ENCODE data around the gene SHLD2.
"Not testable (repeated sequence)": the region's sequence is repeated elsewhere in the genome, so short reads cannot be mapped to it uniquely, and the experiment has no call there.

SHLD2 gene

DNA sequence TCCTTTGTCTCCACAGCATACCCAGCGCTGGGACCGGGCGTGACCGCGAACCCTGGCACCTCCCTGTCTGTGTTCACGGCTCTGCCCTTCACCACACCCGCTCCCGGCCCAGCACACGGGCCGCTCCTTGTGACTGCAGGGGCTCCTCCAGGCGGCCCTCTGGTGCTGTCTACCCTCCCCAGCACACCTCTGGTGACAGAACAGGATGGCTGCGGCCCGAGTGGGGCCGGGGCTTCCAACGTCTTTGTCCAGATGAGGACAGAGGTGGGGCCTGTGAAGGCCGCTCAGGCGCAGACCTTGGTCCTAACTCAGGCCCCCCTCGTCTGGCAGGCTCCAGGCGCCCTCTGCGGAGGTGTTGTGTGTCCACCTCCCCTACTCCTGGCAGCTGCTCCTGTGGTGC is 133.2 kb downstream of the SHLD2 start:
- H3K9me3 ChIP-seq (replicated peaks; ENCODE audit: low read length); H3K4me2 ChIP-seq (ENCODE audit: low read length); H3K9ac ChIP-seq (ENCODE audit: low read depth, low read length); H3K36me3 ChIP-seq (ENCODE audit: insufficient read depth, low read length); H3K27me3 ChIP-seq (ENCODE audit: control insufficient read depth, insufficient read depth, low read length); H3K4me3 ChIP-seq (ENCODE audit: low read length); H3K4me1 ChIP-seq (ENCODE audit: control insufficient read depth, insufficient read depth, low read length): not testable (repeated sequence)

DNA sequence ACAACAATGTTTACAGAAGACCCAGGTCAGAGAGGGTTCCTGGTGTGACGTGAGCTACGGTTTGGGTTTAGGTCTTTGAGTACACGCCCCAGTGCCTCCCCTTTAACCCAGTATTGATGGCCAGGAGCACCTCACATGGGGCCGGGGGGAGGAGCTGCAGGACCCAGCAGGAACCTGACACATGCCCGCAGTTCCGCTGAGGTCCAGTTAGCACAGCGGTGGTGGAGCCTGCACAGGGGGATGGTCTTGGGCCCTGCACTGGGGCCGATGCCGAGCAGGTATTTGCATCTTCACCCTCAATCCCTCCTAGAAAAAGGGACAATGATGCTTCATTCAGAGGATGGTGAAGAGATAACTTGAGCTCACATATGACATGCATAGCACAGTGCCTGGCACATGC is 134.2 kb downstream of the SHLD2 start:
- H3K9ac ChIP-seq (ENCODE audit: low read depth, low read length); H3K4me2 ChIP-seq (ENCODE audit: low read length); H3K27me3 ChIP-seq (ENCODE audit: control insufficient read depth, insufficient read depth, low read length); H3K4me3 ChIP-seq (ENCODE audit: low read length); H3K4me1 ChIP-seq (ENCODE audit: control insufficient read depth, insufficient read depth, low read length); H3K36me3 ChIP-seq (ENCODE audit: insufficient read depth, low read length); H3K9me3 ChIP-seq (replicated peaks; ENCODE audit: low read length): not testable (repeated sequence)

DNA sequence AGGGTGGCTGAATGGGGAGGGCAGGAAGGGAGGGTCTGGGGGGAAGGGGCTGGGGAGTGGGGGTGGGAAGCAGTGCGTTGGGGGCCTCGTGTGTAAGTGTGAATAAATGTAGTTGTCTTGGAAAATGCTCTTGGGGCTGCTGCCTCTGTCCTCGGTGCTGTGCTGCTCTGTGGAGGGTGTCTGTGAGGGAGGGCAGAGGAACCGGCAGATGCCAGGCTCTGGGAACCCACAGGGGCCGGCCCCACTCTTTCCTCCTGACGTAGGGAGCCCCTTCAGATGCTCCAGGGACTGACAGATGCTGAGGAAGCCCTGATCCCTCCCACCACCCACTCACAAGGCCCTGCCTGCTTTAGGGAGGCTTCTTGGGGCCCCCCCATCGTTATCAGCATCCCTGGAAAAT is 139.8 kb downstream of the SHLD2 start:
- not testable (repeated sequence) for H3K4me1 ChIP-seq (ENCODE audit: control insufficient read depth, insufficient read depth, low read length); H3K4me2 ChIP-seq (ENCODE audit: low read length); H3K27me3 ChIP-seq (ENCODE audit: control insufficient read depth, insufficient read depth, low read length); H3K4me3 ChIP-seq (ENCODE audit: low read length); H3K36me3 ChIP-seq (ENCODE audit: insufficient read depth, low read length); H3K9ac ChIP-seq (ENCODE audit: low read depth, low read length); H3K9me3 ChIP-seq (replicated peaks; ENCODE audit: low read length)

DNA sequence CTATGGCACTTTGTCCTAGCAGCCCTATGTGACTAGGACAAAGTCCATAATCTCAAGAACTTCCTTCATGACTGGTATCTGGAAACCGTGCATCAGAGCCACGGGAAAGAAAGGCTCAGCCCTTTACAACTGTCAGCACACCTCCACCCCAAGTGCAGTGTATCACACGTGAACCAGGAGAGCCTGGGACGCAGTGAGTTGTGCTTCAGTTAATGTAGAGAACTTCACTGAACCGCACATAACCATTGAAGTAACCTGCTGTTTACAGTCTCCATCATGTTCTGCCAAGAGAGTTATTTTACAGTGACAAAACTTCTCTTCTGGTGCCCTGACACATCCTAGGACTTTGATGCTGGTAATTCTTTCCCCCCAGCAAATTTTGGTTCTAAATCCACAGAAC is 142.2 kb downstream of the SHLD2 start:
- H3K36me3 ChIP-seq (ENCODE audit: insufficient read depth, low read length); H3K9me3 ChIP-seq (replicated peaks; ENCODE audit: low read length); H3K9ac ChIP-seq (ENCODE audit: low read depth, low read length); H3K4me3 ChIP-seq (ENCODE audit: low read length); H3K4me1 ChIP-seq (ENCODE audit: control insufficient read depth, insufficient read depth, low read length); H3K4me2 ChIP-seq (ENCODE audit: low read length); H3K27me3 ChIP-seq (ENCODE audit: control insufficient read depth, insufficient read depth, low read length): not testable (repeated sequence)

DNA sequence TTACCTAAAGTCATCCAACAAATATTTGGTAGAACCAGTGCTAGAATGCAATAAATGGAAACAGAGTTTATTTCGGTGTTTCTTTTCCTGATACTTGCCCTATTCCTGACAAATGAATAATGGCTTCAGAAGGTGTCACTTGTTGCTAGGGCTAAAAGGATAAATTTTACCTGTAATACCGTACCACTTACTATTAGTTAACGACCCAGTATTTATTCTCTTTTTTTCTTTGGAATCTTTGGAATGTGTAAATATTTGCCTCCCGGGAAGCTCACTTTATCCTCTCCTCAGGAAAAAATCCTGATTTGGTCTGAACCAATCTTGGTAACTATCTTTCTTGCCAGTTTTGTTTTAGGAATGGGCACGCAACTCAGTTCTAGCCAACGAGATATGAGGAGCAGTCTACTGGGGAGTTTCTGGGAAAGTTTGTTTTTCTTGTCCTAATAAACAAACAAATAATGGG is 144.4 kb downstream of the SHLD2 start:
- H3K4me2 ChIP-seq (ENCODE audit: low read length); H3K4me1 ChIP-seq (ENCODE audit: control insufficient read depth, insufficient read depth, low read length); H3K27me3 ChIP-seq (ENCODE audit: control insufficient read depth, insufficient read depth, low read length); H3K36me3 ChIP-seq (ENCODE audit: insufficient read depth, low read length); H3K9me3 ChIP-seq (replicated peaks; ENCODE audit: low read length); H3K4me3 ChIP-seq (ENCODE audit: low read length); H3K9ac ChIP-seq (ENCODE audit: low read depth, low read length): not testable (repeated sequence)

Data from skeletal muscle satellite cell (primary cell).